GM21515 (cell line): ENCODE data around the gene NAA60.
"Not testable (repeated sequence)": the region's sequence is repeated elsewhere in the genome, so short reads cannot be mapped to it uniquely, and the experiment has no call there.

Experiments used
- ATAC-seq: cut with Tn5 transposase; IDR thresholded peaks from one replicate; pipeline ENCODE4 v1.9.1; 2021; ENCODE audit not compliant: unreplicated experiment

The NAA60 gene

GRCh38 chr16:3481696-3482658 lies 38.5 kb downstream of the NAA60 start:
- no peak for ATAC-seq

DNA sequence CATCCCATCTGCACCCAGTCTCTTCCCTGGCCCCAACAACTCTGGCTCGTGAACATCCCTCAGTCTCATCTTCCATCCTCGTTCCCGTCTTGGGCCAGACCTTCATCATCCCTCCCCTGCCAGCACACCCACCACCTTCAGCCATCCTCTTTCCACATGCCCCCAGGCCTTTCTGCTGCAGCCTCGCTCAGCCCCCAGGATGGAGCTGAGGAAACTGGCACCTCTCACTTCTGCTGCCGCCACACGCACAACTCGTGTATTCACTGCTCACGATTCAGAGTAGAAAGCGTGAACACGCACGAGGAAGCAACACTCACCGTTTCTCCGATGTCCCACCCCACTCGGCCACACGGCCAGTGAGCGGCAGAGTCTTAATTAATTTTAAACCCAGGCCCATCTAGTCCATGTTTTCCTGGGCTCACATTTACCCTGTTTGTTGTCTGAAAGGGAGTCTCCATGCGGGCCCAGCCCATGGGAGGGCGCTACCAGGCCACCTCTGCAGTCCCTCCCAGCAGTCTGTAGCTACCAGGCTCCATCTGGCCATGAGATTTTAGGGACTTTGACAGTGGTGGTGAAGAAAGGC lies 39.3 kb downstream of the NAA60 start:
- no peak for ATAC-seq

- ATAC-seq, result no peak
Observed at GRCh38 chr16:3484318-3485096, 41.0 kb downstream of the NAA60 start.

DNA sequence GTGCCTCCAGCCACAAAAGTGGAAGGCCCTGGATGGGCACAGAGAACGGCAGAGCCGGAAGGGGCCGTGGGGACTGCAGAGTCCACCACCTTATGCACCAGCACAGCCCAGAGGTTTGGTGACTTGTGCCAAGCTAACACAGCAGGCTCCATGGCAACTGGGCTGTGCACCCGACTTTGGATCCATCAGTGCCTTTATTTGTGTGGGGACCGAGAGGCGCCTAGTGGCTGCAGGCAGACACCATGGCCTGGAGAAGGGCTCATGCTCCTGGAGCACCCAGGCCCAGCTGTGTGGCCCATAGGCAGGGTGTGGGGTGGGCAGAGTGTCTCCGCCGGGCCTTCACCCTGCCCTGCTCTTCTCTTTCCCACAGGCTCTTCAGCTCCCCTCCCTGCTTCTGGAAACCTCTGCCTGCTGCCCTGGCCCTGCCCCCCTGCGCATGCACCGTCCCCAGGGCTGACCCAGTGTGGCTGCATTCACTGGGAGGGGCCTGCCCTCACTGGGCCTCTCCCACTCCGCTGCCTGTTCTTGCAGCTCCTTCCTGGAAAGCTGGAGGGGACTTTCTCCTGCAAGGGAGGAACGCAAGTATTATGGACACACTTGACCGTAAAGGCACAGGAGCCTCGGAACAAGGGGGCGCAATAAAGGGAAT lies 41.7 kb downstream of the NAA60 start:
- no peak for ATAC-seq

- ATAC-seq, result no peak
Observed at GRCh38 chr16:3485821-3486505, 42.5 kb downstream of the NAA60 start.

DNA sequence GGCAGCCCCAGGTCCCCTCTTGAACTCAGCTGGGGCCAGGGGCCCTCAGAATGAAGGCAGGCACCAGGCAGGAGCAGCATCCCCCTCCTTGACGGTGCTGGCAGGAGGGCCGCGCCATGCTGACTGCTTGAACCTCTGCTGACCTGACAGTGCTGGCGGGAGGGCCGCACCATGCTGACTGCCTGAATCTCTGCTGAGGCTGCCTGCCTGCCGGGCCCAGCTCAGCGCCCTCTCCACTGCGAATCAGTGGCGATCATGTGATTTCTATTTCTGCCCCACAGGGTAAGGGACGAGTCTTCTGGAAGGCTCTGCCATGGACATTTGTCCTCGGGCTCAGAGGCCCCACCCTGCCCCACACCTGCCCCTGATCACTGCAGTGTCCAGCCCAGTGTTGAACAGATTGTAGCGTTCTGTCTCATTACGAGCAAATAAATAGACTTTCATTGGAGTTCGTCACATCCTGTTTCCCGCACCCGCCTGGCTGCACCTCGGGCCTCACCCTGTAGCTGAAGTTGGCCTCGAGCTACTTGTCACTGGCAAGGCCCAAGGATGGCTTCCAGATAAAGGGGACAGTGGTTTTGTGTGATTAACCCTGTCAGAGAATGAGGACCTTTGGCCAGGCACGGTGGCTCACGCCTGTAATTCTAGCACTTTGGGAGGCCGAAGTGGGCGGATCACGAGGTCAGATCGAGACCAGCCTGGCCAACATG lies 43.2 kb downstream of the NAA60 start:
- ATAC-seq, result no peak

DNA sequence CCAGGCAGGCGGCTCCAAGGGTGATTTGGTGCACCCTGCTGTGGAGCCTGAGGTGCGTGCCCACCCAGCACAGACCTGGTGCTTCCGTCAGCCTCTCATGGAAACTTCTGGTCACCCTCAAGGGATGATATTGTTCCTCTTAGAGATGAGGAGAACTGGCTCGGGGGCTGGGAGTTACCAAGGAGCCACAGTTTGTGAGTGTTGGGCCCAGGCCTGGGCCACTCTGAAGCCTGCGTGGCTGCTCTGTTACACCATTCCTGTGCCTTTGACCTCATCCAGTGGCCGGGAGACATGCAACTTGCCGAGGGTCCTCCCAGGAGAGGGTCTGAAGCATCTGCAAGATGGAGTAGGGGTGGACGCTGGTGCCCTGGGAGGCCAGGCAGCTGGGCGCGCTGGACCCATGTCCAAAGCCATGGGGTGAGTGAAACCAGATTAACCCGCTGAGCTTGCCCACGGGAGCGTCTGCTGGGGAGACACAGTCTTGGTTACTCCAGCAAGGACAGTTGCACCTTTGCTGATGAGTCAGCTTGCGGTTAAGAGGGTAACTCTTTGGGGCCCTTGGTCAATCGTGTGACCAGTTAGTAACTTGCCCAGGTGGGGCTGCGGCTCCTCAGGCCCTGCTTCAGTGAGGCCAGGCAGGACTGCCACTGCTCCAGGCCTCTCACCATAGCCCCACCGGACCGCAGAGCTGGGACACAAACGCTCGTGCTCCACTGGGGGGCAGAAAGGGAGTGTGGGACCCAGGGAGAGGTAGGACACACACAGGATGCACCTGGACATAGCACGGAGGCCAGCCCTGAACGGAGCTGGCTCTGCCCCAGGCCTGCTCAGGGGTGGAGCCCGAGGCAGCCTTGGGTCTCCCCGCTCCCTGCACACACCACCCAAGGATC lies 44.3 kb downstream of the NAA60 start:
- no peak for ATAC-seq

- no peak for ATAC-seq
Observed at GRCh38 chr16:3488801-3489200, 45.3 kb downstream of the NAA60 start.

- no peak for ATAC-seq
Observed at GRCh38 chr16:3490911-3491629, 47.6 kb downstream of the NAA60 start.

DNA sequence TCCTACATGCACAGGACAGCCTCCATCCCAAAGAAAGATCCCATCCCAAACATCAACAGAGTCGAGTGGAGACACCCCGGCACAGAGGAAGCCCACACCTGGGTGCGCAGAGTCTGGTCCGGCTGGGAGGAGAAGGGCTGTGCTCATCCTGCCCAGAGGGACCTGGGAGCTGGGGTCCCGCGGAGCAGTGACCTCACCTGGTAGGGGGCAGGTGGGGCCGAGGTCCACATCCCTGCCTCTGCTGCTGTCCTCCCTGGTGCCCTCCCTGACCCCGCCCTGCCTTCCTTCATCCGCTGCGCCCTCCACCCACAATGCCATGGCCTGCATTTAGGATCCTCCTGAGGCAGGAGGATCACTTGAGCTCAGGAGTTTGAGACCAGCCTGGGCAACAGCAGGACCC lies 48.9 kb downstream of the NAA60 start:
- no peak for ATAC-seq

- no peak for ATAC-seq
Observed at GRCh38 chr16:3494386-3494973, 51.0 kb downstream of the NAA60 start.

DNA sequence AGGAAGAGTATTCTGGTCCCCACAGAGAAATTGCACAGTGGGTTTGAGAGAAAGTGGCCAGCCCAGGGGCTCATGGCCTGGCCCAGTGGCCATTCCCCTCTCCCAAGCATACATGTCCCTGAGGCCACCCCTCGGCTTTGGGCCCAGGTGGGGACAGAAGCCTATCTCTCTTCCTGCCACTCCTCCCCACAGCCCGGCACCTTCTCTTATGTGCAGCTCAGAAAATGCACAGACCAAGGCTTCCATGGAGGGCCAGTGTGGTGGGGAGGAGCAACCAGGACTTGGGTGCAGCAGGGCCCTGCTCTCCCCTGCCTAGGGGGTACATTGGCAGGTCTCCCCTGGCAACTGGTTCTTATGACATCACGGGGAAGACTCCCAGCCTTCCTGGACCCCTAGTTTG lies 51.7 kb downstream of the NAA60 start, which contains the start of gene C16orf90:
Gene C16orf90, minus strand, starts transcription at position 314 of the 400 bp plus-strand sequence. Its CDS starts 68 bp downstream, at position 246.
- no peak for ATAC-seq

DNA sequence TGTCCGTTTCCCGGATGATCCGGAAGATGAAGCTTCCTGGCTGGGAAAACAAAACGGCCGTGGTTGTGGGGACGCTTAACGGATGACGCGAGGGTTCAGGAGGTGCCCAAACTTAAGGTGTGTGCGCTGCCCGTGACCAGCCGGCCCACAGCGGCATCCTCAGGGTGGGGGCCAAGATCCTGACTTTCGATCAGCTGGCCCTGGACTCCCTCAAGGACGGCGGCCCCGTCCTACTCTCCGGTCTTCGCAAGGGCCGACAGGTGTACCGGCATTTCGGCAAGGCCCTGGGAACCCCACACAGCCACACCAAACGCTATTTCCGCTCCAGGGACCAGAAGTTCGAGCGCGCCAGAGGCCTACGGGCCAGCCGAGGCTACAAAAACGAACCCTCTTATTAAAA lies 52.9 kb downstream of the NAA60 start:
- no peak for ATAC-seq

GRCh38 chr16:3497771-3498170 lies 54.3 kb downstream of the NAA60 start:
- ATAC-seq, result no peak

DNA sequence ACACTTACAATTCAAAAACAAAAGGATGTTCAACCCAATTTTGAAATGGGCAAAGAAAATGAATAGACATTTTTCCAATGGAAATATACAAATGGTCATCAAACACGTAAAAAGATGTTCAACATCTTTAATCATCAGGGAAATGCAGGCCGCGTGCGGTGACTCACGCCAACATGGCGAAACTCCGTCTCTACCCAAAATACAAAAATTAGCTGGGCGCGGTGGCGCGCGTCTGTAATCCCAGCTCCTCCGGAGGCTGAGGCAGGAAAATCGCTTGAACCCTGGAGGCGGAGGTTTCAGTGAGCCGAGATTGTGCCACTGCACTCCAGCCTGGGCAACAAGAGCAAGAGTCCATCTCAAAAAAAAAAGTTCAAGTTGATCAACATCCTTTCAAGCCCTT lies 55.5 kb downstream of the NAA60 start:
- no peak for ATAC-seq

GRCh38 chr16:3501412-3501761 lies 57.9 kb downstream of the NAA60 start:
- ATAC-seq, result not testable (repeated sequence)

DNA sequence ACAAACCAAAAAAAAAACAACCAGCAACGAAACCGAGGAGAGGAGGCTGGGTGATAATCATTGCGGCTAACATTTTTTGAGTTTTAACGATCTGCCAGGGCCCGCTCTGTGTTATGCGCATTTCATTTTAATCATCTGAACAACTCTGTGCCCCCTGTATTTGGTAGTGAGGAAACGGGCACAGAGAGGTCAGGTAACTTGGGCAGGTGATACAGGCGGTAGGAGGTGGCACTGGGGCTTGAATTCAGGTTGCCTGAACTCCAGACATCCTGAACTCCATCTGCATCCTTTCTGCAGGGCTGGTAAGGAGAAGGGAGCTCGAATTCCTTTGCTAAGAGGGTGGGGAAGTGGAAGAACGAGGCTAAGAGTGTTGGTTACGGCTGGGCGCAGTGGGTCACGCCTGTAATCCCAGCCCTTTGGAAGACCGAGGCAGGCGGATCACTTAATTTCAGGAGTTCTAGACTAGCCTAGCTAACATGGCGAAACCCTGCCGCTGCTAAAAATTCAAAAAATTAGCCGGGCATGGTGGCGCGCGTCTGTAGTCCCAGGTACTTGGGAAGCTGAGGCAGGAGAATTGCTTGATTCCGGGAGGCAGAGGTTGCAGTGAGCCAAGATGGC lies 58.4 kb downstream of the NAA60 start:
- ATAC-seq, result no peak
